ENCODE results near the gene POU2AF2.

DNA sequence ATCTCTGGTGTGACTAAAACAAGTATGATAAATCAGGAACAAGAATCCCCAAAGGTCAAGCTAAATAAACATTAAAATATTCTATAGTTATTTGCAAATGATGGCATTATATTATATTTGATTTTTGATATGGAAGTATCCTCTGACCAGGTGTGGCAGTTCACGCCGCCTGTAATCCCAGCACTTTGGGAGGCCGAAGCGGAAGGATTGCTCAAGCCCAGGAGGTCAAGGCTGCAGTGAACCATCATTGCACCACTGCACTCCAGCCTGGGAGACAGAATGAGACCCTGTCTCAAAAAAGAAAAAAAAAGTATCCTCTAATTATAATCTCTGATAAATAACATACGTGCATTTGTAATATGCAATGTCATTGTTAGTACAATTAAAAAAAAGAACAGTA is 46.2 kb downstream of the POU2AF2 start:
- TF ChIP-seq POLR2A (IDR thresholded peaks at IDR 0.05), result no peak
- TF ChIP-seq, protein P1, sequence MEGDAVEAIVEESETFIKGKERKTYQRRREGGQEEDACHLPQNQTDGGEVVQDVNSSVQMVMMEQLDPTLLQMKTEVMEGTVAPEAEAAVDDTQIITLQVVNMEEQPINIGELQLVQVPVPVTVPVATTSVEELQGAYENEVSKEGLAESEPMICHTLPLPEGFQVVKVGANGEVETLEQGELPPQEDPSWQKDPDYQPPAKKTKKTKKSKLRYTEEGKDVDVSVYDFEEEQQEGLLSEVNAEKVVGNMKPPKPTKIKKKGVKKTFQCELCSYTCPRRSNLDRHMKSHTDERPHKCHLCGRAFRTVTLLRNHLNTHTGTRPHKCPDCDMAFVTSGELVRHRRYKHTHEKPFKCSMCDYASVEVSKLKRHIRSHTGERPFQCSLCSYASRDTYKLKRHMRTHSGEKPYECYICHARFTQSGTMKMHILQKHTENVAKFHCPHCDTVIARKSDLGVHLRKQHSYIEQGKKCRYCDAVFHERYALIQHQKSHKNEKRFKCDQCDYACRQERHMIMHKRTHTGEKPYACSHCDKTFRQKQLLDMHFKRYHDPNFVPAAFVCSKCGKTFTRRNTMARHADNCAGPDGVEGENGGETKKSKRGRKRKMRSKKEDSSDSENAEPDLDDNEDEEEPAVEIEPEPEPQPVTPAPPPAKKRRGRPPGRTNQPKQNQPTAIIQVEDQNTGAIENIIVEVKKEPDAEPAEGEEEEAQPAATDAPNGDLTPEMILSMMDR (IDR thresholded peaks at IDR 0.05), result no peak
- no peak for TF ChIP-seq EP300 (IDR thresholded peaks at IDR 0.05)

Measured in tibial nerve (tissue), 4 donors.